ENCODE results near the gene RPRML.

The RPRML gene

GRCh38 chr17:46949291-46950174, 29.5 kb downstream of the RPRML start:
- Histone ChIP-seq H3K18ac (ENCODE audit: low read length) (no peak overlapping the region), H3K79me1 (ENCODE audit: low read length) (no peaks in the 10 kb centered on the region), H3K4me2 (ENCODE audit: low read length) (no peak overlapping the region), H2BK15ac (replicated peaks; ENCODE audit: low read depth) (no peak overlapping the region), H2AK5ac (ENCODE audit: low read length) (no peak overlapping the region), H3K4me1 (ENCODE audit: control insufficient read depth, low read depth, low read length) (no peaks in the 10 kb centered on the region), H3K56ac (ENCODE audit: low read length) (no peak overlapping the region), H3K27me3 (ENCODE audit: insufficient read depth, low read length, poor library complexity) (peaks cover 2% of the 10 kb centered on the region), H3K27ac (ENCODE audit: low read depth, low read length) (no peak overlapping the region), H4K8ac (ENCODE audit: low read depth, low read length) (no peak overlapping the region), H3K79me2 (ENCODE audit: control insufficient read depth, insufficient read depth, low read length) (no peaks in the 10 kb centered on the region), H2BK5ac (ENCODE audit: low read length) (no peak overlapping the region), H3K4me3 (ENCODE audit: low read length) (no peak overlapping the region), H3K36me3 (ENCODE audit: control insufficient read depth, insufficient read depth, low read length) (no peaks in the 10 kb centered on the region), H3K4ac (ENCODE audit: low read depth, low read length) (no peak overlapping the region), H3K23ac (ENCODE audit: low read length) (no peak overlapping the region), H2BK120ac (ENCODE audit: low read depth, low read length) (no peak overlapping the region), H3K9ac (ENCODE audit: low read length) (no peak overlapping the region), H4K5ac (ENCODE audit: low read length) (no peak overlapping the region)
- no peak for DNase-seq
- no CpG with 5 or more reads among the region's 11 CpGs for WGBS (ENCODE audit: extremely low coverage, insufficient coverage, low lambda C conversion rate)

GRCh38 chr17:46948544-46948943, 30.5 kb downstream of the RPRML start:
- H3K4me3 ChIP-seq (ENCODE audit: low read length), result no peak overlapping the region
- H3K9ac ChIP-seq (ENCODE audit: low read length), result no peak overlapping the region
- no peak overlapping the region for H3K4me2 ChIP-seq (ENCODE audit: low read length)
- no peaks in the 10 kb centered on the region for H3K79me2 ChIP-seq (ENCODE audit: control insufficient read depth, insufficient read depth, low read length)
- H3K27me3 ChIP-seq (ENCODE audit: insufficient read depth, low read length, poor library complexity), result peaks cover 2% of the 10 kb centered on the region
- H3K4me1 ChIP-seq (ENCODE audit: control insufficient read depth, low read depth, low read length), result peaks cover 2% of the 10 kb centered on the region
- H4K8ac ChIP-seq (ENCODE audit: low read depth, low read length), result no peak overlapping the region
- H2BK15ac ChIP-seq (replicated peaks; ENCODE audit: low read depth), result no peak overlapping the region
- no peak overlapping the region for H2BK120ac ChIP-seq (ENCODE audit: low read depth, low read length)
- H3K4ac ChIP-seq (ENCODE audit: low read depth, low read length), result no peak overlapping the region
- H3K79me1 ChIP-seq (ENCODE audit: low read length), result no peaks in the 10 kb centered on the region
- no peak overlapping the region for H2AK5ac ChIP-seq (ENCODE audit: low read length)
- DNase-seq, result peak; percentile 26
- no peak overlapping the region for H3K27ac ChIP-seq (ENCODE audit: low read depth, low read length)
- no CpG with 5 or more reads among the region's 5 CpGs for WGBS (ENCODE audit: extremely low coverage, insufficient coverage, low lambda C conversion rate)
- no peak overlapping the region for H3K56ac ChIP-seq (ENCODE audit: low read length)
- no peaks in the 10 kb centered on the region for H3K36me3 ChIP-seq (ENCODE audit: control insufficient read depth, insufficient read depth, low read length)
- no peak overlapping the region for H4K5ac ChIP-seq (ENCODE audit: low read length)
- H3K18ac ChIP-seq (ENCODE audit: low read length), result no peak overlapping the region
- no peak overlapping the region for H2BK5ac ChIP-seq (ENCODE audit: low read length)
- no peak overlapping the region for H3K23ac ChIP-seq (ENCODE audit: low read length)

- no peak overlapping the region for H3K27ac ChIP-seq (ENCODE audit: low read depth, low read length)
- H3K56ac ChIP-seq (ENCODE audit: low read length), result no peak overlapping the region
- H3K23ac ChIP-seq (ENCODE audit: low read length), result no peak overlapping the region
- H3K18ac ChIP-seq (ENCODE audit: low read length), result no peak overlapping the region
- no peak overlapping the region for H4K8ac ChIP-seq (ENCODE audit: low read depth, low read length)
- H3K4me1 ChIP-seq (ENCODE audit: control insufficient read depth, low read depth, low read length), result peaks cover 6% of the 10 kb centered on the region
- no peak overlapping the region for H3K4ac ChIP-seq (ENCODE audit: low read depth, low read length)
- no peaks in the 10 kb centered on the region for H3K79me2 ChIP-seq (ENCODE audit: control insufficient read depth, insufficient read depth, low read length)
- H3K36me3 ChIP-seq (ENCODE audit: control insufficient read depth, insufficient read depth, low read length), result no peaks in the 10 kb centered on the region
- H3K4me2 ChIP-seq (ENCODE audit: low read length), result no peak overlapping the region
- H2BK120ac ChIP-seq (ENCODE audit: low read depth, low read length), result no peak overlapping the region
- no peak overlapping the region for H2AK5ac ChIP-seq (ENCODE audit: low read length)
- H2BK5ac ChIP-seq (ENCODE audit: low read length), result no peak overlapping the region
- no peaks in the 10 kb centered on the region for H3K27me3 ChIP-seq (ENCODE audit: insufficient read depth, low read length, poor library complexity)
- H3K9ac ChIP-seq (ENCODE audit: low read length), result no peak overlapping the region
- no CpG with 5 or more reads among the region's 3 CpGs for WGBS (ENCODE audit: extremely low coverage, insufficient coverage, low lambda C conversion rate)
- H3K4me3 ChIP-seq (ENCODE audit: low read length), result no peak overlapping the region
- H4K5ac ChIP-seq (ENCODE audit: low read length), result no peak overlapping the region
- no peak for DNase-seq
- H3K79me1 ChIP-seq (ENCODE audit: low read length), result no peaks in the 10 kb centered on the region
- no peak overlapping the region for H2BK15ac ChIP-seq (replicated peaks; ENCODE audit: low read depth)
These were observed 31.8 kb downstream of the RPRML start for GRCh38 chr17:46947216-46947615.

GRCh38 chr17:46944931-46945330, 34.1 kb downstream of the RPRML start:
- Histone ChIP-seq H3K4me1 (ENCODE audit: control insufficient read depth, low read depth, low read length) (peaks cover 6% of the 10 kb centered on the region), H3K79me2 (ENCODE audit: control insufficient read depth, insufficient read depth, low read length) (no peaks in the 10 kb centered on the region), H3K36me3 (ENCODE audit: control insufficient read depth, insufficient read depth, low read length) (no peaks in the 10 kb centered on the region), H2AK5ac (ENCODE audit: low read length) (no peak overlapping the region), H3K9ac (ENCODE audit: low read length) (no peak overlapping the region), H3K4me2 (ENCODE audit: low read length) (no peak overlapping the region), H3K18ac (ENCODE audit: low read length) (no peak overlapping the region), H3K4ac (ENCODE audit: low read depth, low read length) (no peak overlapping the region), H3K79me1 (ENCODE audit: low read length) (no peaks in the 10 kb centered on the region), H2BK120ac (ENCODE audit: low read depth, low read length) (no peak overlapping the region), H3K23ac (ENCODE audit: low read length) (no peak overlapping the region), H4K8ac (ENCODE audit: low read depth, low read length) (no peak overlapping the region), H3K27me3 (ENCODE audit: insufficient read depth, low read length, poor library complexity) (no peaks in the 10 kb centered on the region), H3K4me3 (ENCODE audit: low read length) (no peak overlapping the region), H3K27ac (ENCODE audit: low read depth, low read length) (no peak overlapping the region), H2BK15ac (replicated peaks; ENCODE audit: low read depth) (no peak overlapping the region), H4K5ac (ENCODE audit: low read length) (no peak overlapping the region), H2BK5ac (ENCODE audit: low read length) (no peak overlapping the region), H3K56ac (ENCODE audit: low read length) (no peak overlapping the region)
- no CpG with 5 or more reads among the region's 10 CpGs for WGBS (ENCODE audit: extremely low coverage, insufficient coverage, low lambda C conversion rate)
- DNase-seq, result no peak

GRCh38 chr17:46943501-46944393, 35.3 kb downstream of the RPRML start:
- H3K27ac ChIP-seq (ENCODE audit: low read depth, low read length), result no peak overlapping the region

More at GRCh38 chr17:46943501-46944393, 35.3 kb downstream of the RPRML start:
- Histone ChIP-seq H3K4ac (ENCODE audit: low read depth, low read length) (no peak overlapping the region), H3K18ac (ENCODE audit: low read length) (no peak overlapping the region), H2BK15ac (replicated peaks; ENCODE audit: low read depth) (no peak overlapping the region), H3K9ac (ENCODE audit: low read length) (peak overlapping the region; percentile 26), H3K4me1 (ENCODE audit: control insufficient read depth, low read depth, low read length) (peaks cover 6% of the 10 kb centered on the region), H4K5ac (ENCODE audit: low read length) (no peak overlapping the region), H2AK5ac (ENCODE audit: low read length) (no peak overlapping the region), H4K8ac (ENCODE audit: low read depth, low read length) (no peak overlapping the region), H3K79me2 (ENCODE audit: control insufficient read depth, insufficient read depth, low read length) (no peaks in the 10 kb centered on the region), H3K23ac (ENCODE audit: low read length) (peak overlapping the region; percentile 29), H3K27me3 (ENCODE audit: insufficient read depth, low read length, poor library complexity) (no peaks in the 10 kb centered on the region), H3K56ac (ENCODE audit: low read length) (no peak overlapping the region), H2BK120ac (ENCODE audit: low read depth, low read length) (no peak overlapping the region), H2BK5ac (ENCODE audit: low read length) (no peak overlapping the region), H3K36me3 (ENCODE audit: control insufficient read depth, insufficient read depth, low read length) (peaks cover 5% of the 10 kb centered on the region), H3K79me1 (ENCODE audit: low read length) (no peaks in the 10 kb centered on the region), H3K4me3 (ENCODE audit: low read length) (no peak overlapping the region), H3K4me2 (ENCODE audit: low read length) (no peak overlapping the region)
- DNase-seq, result peak; percentile 68
- no CpG with 5 or more reads among the region's 21 CpGs for WGBS (ENCODE audit: extremely low coverage, insufficient coverage, low lambda C conversion rate)
